Stimulated activated CD8-positive, alpha-beta memory T cell treated with anti-CD3 and anti-CD28 coated beads, Interleukin-2, amount 100 ng/mL, for 48 hours (primary cell): ENCODE data around the gene P4HA1.

Source experiments
- DNase-seq, 2 donors: peaks; one replicate each; pipeline ENCODE4 v3.0.0-alpha.2; 2020; ENCODE audit warnings: low read depth in 2 of 2

The P4HA1 gene

GRCh38 chr10:72981028-72981881 lies 115.4 kb downstream of the P4HA1 start:
- no peak for DNase-seq

GRCh38 chr10:72980348-72980747 lies 116.3 kb downstream of the P4HA1 start:
- DNase-seq: no peak

GRCh38 chr10:72979709-72980108 lies 117.0 kb downstream of the P4HA1 start:
- DNase-seq: no peak

- no peak for DNase-seq
Observed at GRCh38 chr10:72976886-72977285, 119.8 kb downstream of the P4HA1 start.
